ENCODE results near the gene KIRREL3. TPM values are rescaled to one million over a fixed set of nuclear protein-coding genes. Genes with fewer than 3 reads are reported as not detected.
A peak's percentile ranks its signal among the peaks of the same experiment; 100 is the strongest.
"Not testable (repeated sequence)": the region's sequence is repeated elsewhere in the genome, so short reads cannot be mapped to it uniquely, and the experiment has no call there.

Gene KIRREL3
- total RNA-seq, 2 experiments from 2014 or later, result not detected

DNA sequence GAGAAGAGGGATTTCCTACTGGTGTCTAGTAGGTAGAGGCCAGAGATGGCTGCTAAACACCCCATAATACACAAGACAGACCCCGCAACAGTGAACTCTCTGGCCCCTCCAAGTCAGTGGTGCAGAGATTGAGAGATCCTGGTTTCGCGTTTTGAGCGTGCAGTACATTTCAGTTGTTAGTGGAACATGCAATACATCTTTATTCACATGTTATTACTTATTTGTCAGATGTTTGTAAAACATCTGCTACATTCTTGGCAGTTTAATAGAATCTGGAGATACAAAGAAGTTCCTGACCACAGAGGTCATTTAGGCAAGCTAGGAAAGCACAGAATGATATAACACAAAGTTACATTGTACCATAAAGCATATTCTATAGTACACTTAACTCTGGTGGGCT is 603.6 kb downstream of the KIRREL3 start:
- no peak overlapping the region for H3K4me3 Mint-ChIP-seq
- H3K27me3 Mint-ChIP-seq (ENCODE audit: low read depth), result no peaks in the 10 kb centered on the region
- ATAC-seq (no peak), DNase-seq (no peak)
- no peaks in the 10 kb centered on the region for H3K9me3 Mint-ChIP-seq (ENCODE audit: insufficient read depth)
- no peaks in the 10 kb centered on the region for H3K36me3 Mint-ChIP-seq (ENCODE audit: low read depth)
- no peak overlapping the region for H3K27ac Mint-ChIP-seq
- POLR2A ChIA-PET, result no interaction called here
- CTCF ChIA-PET, result no interaction called here
- peaks cover 13% of the 10 kb centered on the region for H3K4me1 Mint-ChIP-seq (ENCODE audit: low read depth)

DNA sequence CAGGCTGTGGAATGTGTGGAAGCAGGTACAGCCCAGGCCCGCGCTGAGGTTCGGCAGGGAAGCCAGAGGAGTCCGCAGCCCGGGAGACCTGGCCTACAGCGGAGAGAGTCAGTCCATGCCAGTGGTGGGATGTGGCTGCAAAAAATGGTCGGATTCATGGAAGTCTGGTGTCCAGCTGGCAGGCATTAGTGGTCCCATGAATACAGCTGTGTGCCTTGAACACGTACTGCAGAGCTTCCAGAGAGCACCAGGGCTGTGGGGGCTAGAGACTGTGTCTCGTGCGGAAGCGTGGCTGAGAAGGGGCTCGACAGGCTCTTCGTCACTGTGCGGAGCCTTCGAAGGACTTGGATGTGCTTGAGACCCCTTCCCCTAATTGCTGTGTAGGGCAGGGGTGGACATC is 604.3 kb downstream of the KIRREL3 start:
- H3K9me3 Mint-ChIP-seq (ENCODE audit: insufficient read depth); CTCF ChIA-PET; H3K4me3 Mint-ChIP-seq; H3K27ac Mint-ChIP-seq; DNase-seq; POLR2A ChIA-PET; H3K36me3 Mint-ChIP-seq (ENCODE audit: low read depth); ATAC-seq; H3K27me3 Mint-ChIP-seq (ENCODE audit: low read depth): not testable (repeated sequence)
- peaks cover 18% of the 10 kb centered on the region for H3K4me1 Mint-ChIP-seq (ENCODE audit: low read depth)

DNA sequence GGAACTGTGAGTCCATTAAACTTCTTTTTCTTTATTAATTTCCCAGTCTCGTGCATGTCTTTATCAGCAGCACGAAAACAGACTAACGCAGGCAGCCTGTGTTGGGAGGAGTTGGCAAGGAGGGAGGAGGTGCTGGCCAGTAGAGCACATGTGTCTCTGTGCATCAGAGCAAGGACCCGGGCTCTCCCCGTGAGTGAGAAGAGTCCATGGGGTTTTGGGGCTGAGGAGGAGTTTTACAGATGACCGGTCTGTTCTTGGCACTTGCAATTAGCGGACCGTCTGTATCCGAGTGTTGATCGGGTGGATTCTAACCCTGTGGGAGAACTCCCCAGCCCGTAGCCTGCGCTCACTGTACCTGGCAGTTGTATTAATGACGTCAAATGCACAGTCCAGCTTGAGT is 604.8 kb downstream of the KIRREL3 start:
- CTCF ChIA-PET; H3K4me3 Mint-ChIP-seq; H3K9me3 Mint-ChIP-seq (ENCODE audit: insufficient read depth); H3K36me3 Mint-ChIP-seq (ENCODE audit: low read depth); ATAC-seq; POLR2A ChIA-PET; H3K27ac Mint-ChIP-seq; DNase-seq; H3K27me3 Mint-ChIP-seq (ENCODE audit: low read depth): not testable (repeated sequence)
- H3K4me1 Mint-ChIP-seq (ENCODE audit: low read depth), result peaks cover 19% of the 10 kb centered on the region

DNA sequence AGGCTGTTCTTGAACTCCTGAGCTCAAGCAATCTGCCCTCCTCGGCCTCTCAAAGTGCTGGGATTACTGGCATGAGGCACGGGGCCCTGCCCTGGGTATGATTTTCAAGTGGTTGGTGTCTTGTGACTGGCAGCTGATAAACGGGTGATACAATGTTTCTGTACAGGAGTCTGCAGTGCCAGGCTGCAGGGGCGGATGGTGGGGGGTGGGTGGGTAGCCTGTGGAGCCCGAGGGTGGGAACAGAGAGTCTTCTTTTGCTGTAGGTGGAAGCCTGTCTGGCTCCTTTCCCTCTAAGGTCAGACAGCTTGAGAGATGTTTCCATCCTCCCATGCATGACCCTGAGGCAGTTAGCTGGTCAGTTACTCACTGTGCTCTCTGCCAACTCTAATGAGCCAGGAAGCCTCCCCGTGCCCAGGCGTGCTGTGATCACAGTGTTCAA is 605.9 kb downstream of the KIRREL3 start:
- H3K27ac Mint-ChIP-seq; H3K27me3 Mint-ChIP-seq (ENCODE audit: low read depth); CTCF ChIA-PET; ATAC-seq; H3K36me3 Mint-ChIP-seq (ENCODE audit: low read depth); H3K4me3 Mint-ChIP-seq; H3K9me3 Mint-ChIP-seq (ENCODE audit: insufficient read depth); DNase-seq; POLR2A ChIA-PET: not testable (repeated sequence)
- H3K4me1 Mint-ChIP-seq (ENCODE audit: low read depth), result peaks cover 19% of the 10 kb centered on the region

DNA sequence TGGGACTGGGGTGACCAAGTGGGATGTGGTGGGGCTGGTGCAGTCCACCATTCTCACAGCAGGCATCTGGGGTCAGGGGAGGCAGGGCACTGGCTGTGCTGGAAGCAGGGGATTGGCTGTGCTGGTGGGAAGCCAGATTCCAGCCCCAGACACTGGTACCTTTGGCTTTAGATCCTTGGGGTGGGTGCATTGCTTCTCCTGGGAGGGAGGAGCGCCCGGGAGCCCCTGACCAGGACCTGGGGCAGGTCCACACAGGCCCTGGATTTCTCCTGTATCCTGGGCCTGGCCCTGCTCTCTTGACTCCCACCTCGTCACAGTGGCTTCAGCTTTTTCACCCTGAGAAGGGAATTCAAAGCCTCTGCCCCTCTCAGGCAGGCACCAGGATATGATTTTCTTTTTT is 606.5 kb downstream of the KIRREL3 start:
- ChIA-PET CTCF (no interaction called here), POLR2A (no interaction called here)
- ATAC-seq (no peak), DNase-seq (no peak)
- no peaks in the 10 kb centered on the region for H3K9me3 Mint-ChIP-seq (ENCODE audit: insufficient read depth)
- no peak overlapping the region for H3K27ac Mint-ChIP-seq
- H3K27me3 Mint-ChIP-seq (ENCODE audit: low read depth), result no peaks in the 10 kb centered on the region
- no peak overlapping the region for H3K4me3 Mint-ChIP-seq
- H3K36me3 Mint-ChIP-seq (ENCODE audit: low read depth), result no peaks in the 10 kb centered on the region
- peaks cover 19% of the 10 kb centered on the region for H3K4me1 Mint-ChIP-seq (ENCODE audit: low read depth)

DNA sequence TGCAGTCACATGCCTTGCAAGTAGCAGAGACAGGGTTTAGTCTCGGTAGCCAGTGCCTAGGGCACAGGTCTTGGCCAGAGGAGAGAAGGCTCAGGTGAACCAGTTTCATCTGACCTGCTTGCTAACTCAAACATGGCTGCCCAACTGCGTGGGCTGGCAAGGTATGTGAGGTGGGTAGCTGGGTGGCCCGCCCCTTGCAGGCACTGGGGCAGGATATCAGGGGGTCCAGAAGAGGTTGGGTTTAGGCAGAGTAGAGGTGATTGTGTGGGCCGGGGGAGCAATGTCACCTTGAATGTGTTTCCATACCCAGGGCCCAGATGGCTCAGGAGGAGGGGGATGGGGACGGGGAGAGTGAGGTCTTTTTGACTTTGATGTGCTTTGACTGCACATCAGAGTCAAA is 607.4 kb downstream of the KIRREL3 start:
- ChIA-PET CTCF (no interaction called here), POLR2A (no interaction called here)
- H3K4me3 Mint-ChIP-seq, result no peak overlapping the region
- H3K4me1 Mint-ChIP-seq (ENCODE audit: low read depth), result peaks cover 19% of the 10 kb centered on the region
- no peak overlapping the region for H3K27ac Mint-ChIP-seq
- H3K9me3 Mint-ChIP-seq (ENCODE audit: insufficient read depth), result no peaks in the 10 kb centered on the region
- no peaks in the 10 kb centered on the region for H3K36me3 Mint-ChIP-seq (ENCODE audit: low read depth)
- no peaks in the 10 kb centered on the region for H3K27me3 Mint-ChIP-seq (ENCODE audit: low read depth)
- ATAC-seq (no peak), DNase-seq (no peak)

DNA sequence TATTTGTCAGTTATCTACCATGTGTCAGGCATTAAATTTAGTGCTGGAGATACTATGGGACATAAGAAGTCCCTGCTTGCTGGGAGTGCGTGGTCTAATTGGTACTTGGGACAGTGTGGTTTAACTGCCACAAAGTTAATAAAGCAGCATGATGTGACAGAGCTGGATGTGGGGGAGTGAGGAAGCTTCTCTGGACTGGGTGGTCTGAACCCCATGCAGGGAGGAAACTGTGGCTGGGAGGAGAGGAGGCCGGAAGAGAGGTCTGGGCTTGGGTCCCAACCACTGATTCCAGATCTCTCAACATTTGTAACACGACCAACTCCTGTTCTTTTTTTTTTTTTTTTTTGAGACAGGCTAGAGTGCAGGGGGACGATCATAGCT is 607.9 kb downstream of the KIRREL3 start:
- Mint-ChIP-seq H3K9me3 (ENCODE audit: insufficient read depth) (no peaks in the 10 kb centered on the region), H3K27ac (peak overlapping the region; percentile 71), H3K36me3 (ENCODE audit: low read depth) (no peaks in the 10 kb centered on the region), H3K4me3 (no peak overlapping the region), H3K4me1 (ENCODE audit: low read depth) (peaks cover 19% of the 10 kb centered on the region), H3K27me3 (ENCODE audit: low read depth) (no peaks in the 10 kb centered on the region)
- ChIA-PET POLR2A (no interaction called here), CTCF (interaction anchor here (0.8 kb wide), 1 partner anchor 74 kb away, joined by 3 read pairs; no protein-coding TSS in a partner anchor)
- DNase-seq, result no peak
- no peak for ATAC-seq

DNA sequence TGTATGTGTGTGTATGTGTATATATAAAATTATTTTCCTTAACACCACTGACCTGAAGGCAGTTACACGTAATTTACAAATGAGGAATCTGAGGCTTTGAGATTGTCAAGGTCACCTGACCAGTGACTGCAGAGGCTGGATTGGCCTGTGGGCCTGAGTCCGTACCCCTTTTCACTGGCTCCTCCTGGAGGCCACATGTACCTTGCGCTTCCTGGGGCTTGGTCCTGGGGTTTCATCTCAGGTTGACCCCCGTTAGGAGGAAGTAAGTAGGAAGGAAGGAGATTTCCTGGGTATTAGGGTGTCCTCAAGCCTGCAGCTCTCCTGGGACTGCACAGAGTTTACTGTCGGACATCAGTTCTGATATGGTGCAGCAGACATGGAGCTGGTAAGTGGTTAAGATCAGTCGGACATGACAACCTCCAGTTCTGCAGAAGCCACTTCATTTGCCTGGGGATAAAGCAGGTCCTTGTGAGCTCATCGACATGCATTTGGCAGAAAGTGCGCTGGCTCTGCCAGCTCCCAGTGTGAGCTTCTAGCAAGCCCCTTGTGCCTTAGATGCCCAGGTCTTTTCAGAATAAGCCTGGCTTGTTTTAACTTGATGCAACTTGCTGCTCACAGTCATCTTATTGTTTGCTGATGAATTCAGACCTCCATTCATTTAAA is 608.5 kb downstream of the KIRREL3 start:
- no peak for DNase-seq
- no peak overlapping the region for H3K4me3 Mint-ChIP-seq
- ATAC-seq, result no peak
- no peaks in the 10 kb centered on the region for H3K9me3 Mint-ChIP-seq (ENCODE audit: insufficient read depth)
- H3K36me3 Mint-ChIP-seq (ENCODE audit: low read depth), result no peaks in the 10 kb centered on the region
- peaks cover 19% of the 10 kb centered on the region for H3K4me1 Mint-ChIP-seq (ENCODE audit: low read depth)
- ChIA-PET CTCF (interaction anchor here (0.8 kb wide), 1 partner anchor 73 kb away, joined by 3 read pairs; no protein-coding TSS in a partner anchor), POLR2A (no interaction called here)
- no peaks in the 10 kb centered on the region for H3K27me3 Mint-ChIP-seq (ENCODE audit: low read depth)
- peak overlapping the region; percentile 71 for H3K27ac Mint-ChIP-seq

DNA sequence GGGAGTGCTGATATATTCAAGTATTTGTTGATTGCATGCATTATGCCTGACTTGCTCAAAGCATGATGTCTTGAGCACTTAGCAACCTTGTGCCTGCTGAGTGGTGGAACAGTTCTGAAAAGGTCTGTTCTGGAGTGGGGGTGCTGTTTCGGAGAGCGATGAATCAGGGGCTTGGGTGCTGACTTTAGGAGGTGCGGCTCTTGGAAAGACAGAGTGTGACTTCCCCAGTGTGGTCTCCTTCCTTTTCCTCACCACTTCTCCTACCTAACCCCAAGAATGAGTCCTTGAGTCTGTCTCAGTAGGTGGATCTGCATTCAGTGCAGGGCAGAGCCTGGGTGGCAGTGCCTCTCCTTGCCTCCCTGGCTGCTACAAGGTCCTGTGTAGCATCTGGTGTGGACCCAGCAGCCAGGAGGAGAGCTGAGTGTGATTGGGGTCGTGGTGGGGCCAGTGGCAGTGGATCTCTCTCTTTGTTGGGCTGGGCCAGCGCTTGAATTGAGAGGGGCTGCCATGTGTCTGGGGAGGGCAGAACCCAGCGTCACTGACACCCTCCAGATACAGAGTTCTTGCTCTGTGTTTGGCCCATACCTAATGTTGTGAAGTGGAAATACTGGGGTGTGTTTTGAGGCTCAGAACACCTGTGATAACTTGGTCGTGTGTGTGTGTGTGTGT is 609.1 kb downstream of the KIRREL3 start:
- no peaks in the 10 kb centered on the region for H3K36me3 Mint-ChIP-seq (ENCODE audit: low read depth)
- ATAC-seq (no peak), DNase-seq (no peak)
- H3K9me3 Mint-ChIP-seq (ENCODE audit: insufficient read depth), result no peaks in the 10 kb centered on the region
- peaks cover 24% of the 10 kb centered on the region for H3K4me1 Mint-ChIP-seq (ENCODE audit: low read depth)
- ChIA-PET CTCF (no interaction called here), POLR2A (no interaction called here)
- H3K27ac Mint-ChIP-seq, result no peak overlapping the region
- H3K27me3 Mint-ChIP-seq (ENCODE audit: low read depth), result no peaks in the 10 kb centered on the region
- no peak overlapping the region for H3K4me3 Mint-ChIP-seq

DNA sequence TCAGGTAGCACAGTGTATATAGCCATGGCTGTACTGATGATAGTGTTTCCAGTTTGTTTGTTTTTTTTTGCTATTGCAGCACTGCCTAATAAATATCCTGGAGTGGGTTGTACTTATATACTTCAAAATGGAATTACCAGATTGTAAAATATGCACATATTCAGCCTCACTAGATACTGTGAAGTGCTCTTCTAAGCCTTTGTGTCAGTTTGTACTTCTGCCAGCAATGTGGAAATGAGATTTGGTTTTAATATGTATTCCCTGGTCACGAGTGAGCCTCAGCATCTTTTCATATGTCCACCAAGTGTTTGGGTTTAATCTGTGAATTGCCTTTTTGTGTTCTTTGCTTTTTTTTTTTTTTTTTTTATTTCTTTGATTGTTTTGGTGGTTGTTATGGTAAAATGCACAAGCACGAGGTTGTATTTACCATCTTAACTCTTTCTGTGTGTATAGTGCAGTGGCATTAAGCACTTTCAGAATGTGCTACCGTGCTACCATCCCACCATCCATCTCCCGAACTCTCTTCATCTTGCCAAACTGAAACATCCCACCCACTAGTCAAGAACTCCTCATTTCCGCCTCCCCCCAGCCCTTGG is 610.2 kb downstream of the KIRREL3 start:
- no peak for ATAC-seq

DNA sequence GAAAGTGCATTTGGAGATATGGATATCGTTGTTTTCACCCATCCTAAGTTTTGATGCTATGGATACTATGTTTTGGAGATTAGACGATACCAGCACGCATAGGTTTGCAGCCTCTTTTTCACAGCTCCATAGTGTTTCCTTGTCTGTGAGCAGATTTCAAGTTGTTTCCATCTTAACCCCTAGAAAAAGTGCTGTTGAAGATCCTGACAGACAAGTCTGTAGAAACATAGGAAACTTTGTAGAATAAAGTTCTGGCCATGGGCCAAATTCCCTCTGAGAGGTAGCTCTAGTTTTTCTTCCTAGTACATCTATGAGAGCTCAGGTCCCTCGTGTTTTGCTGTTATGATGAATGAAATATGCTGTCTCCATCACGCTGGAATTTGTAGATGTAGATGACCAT is 612.7 kb downstream of the KIRREL3 start:
- CTCF ChIA-PET, result interaction anchor here (0.8 kb wide), 1 partner anchor 93 kb away, joined by 3 read pairs; no protein-coding TSS in a partner anchor
- no peaks in the 10 kb centered on the region for H3K27me3 Mint-ChIP-seq (ENCODE audit: low read depth)
- ATAC-seq (no peak), DNase-seq (no peak)
- no peaks in the 10 kb centered on the region for H3K36me3 Mint-ChIP-seq (ENCODE audit: low read depth)
- H3K4me1 Mint-ChIP-seq (ENCODE audit: low read depth), result peaks cover 26% of the 10 kb centered on the region
- no peaks in the 10 kb centered on the region for H3K9me3 Mint-ChIP-seq (ENCODE audit: insufficient read depth)
- H3K27ac Mint-ChIP-seq, result no peak overlapping the region
- POLR2A ChIA-PET, result no interaction called here
- no peak overlapping the region for H3K4me3 Mint-ChIP-seq

More for the DNA sequence above, 610.2 kb downstream of the KIRREL3 start:
- Mint-ChIP-seq H3K36me3 (ENCODE audit: low read depth) (no peaks in the 10 kb centered on the region), H3K27ac (no peak overlapping the region), H3K27me3 (ENCODE audit: low read depth) (no peaks in the 10 kb centered on the region), H3K9me3 (ENCODE audit: insufficient read depth) (no peaks in the 10 kb centered on the region), H3K4me1 (ENCODE audit: low read depth) (peaks cover 30% of the 10 kb centered on the region), H3K4me3 (no peak overlapping the region)
- ChIA-PET POLR2A (no interaction called here), CTCF (no interaction called here)
- DNase-seq, result no peak

DNA sequence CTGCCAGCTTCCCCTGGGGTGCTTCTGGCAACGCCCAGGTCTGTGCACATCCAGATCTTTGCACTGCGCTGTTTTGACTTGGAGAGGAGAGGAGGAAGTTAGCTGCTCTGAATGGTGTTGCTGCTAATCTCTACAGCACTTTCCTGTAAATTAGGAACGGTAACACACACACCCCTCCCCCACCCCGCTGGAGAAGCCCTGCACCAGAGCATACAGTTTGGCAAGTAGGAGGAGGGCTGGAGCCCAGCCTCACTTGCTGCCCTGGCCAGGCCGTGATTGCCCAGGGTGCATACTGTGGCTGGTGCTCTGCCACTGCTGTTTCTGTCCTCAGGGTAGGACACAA is 613.9 kb downstream of the KIRREL3 start:
- H3K27me3 Mint-ChIP-seq (ENCODE audit: low read depth); H3K9me3 Mint-ChIP-seq (ENCODE audit: insufficient read depth); H3K4me3 Mint-ChIP-seq; CTCF ChIA-PET; H3K36me3 Mint-ChIP-seq (ENCODE audit: low read depth); H3K27ac Mint-ChIP-seq; DNase-seq; POLR2A ChIA-PET; ATAC-seq: not testable (repeated sequence)
- H3K4me1 Mint-ChIP-seq (ENCODE audit: low read depth), result peaks cover 16% of the 10 kb centered on the region

Measured in activated CD8-positive, alpha-beta T cell treated with anti-CD3 and anti-CD28 coated beads, Interleukin-2, amount 10 ng/mL, durations not matched to agents 7 days and 5 days (primary cell).